GM19035 (cell line): Measurements from ENCODE around the gene CDO1.
"Not testable (repeated sequence)": the region's sequence is repeated elsewhere in the genome, so short reads cannot be mapped to it uniquely, and the experiment has no call there.

Source experiments
- ATAC-seq: cut with Tn5 transposase; IDR thresholded peaks from one replicate; pipeline ENCODE4 v1.9.1; 2021; ENCODE audit not compliant: unreplicated experiment

The CDO1 gene

DNA sequence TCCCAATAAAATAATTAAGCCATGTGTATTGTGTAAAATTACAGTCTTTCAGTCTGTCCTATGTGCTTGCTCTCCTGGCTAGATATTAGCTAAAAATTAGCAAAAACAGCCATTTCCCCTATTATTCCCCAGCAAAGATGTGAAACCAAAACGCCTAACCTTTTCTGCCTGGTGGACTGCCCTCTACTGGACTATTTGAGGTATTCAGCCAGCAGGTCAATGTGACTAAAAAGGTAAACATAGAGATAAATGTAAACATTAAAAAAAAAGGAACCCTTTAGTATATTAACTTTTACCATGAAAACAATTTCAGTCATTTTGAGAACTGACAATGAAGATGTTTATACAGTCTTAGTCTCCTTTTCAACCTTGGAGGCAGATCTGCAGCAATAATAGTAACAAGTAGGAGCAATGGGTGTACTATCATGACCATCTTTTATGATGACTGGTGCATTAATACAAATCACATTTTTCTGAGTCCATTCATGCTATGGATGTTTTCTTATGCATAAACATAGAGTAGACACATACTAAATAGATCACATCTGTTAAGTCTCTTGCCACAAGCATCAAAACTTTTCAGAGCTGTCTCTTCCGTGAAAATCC, 14.8 kb upstream of the CDO1 start:
- ATAC-seq: peak; percentile 76

DNA sequence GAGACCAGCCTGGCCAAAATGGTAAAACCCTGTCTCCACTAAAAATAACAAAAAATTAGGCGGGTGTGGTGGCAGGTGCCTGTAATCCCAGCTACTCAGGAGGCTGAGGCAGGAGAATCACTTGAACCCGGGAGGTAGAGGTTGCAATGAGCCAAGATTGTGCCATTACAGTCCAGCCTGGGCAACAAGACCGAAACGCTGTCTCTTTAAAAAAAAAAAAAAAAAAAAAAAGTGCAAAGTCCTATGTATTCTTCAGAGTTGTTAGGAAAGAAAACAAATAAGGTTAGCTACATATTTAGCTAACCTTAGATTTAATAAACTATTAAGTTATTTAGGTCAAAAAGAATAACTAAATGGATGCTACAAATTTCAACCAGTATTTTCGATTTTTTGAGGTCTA, 13.5 kb upstream of the CDO1 start:
- ATAC-seq: no peak

DNA sequence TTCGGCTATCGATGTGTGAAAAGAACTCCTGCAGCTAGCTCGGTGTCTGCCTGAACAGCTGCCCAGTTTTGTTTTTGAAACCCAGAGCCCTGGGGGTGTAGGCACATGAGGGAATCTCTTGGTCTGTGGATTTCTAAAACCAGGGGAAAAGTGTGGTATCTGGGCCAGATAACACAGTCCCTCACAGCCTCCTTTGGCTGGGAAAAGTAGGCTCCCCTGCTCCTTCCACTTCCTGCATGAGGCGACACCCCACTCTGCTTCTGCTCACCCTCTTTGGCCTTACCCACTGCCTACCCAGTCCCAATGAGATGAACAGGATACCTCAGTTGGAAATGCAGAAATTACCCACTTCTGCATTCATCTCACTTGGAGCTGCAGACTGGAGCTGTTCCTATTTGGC, 9.5 kb upstream of the CDO1 start:
- no peak for ATAC-seq

DNA sequence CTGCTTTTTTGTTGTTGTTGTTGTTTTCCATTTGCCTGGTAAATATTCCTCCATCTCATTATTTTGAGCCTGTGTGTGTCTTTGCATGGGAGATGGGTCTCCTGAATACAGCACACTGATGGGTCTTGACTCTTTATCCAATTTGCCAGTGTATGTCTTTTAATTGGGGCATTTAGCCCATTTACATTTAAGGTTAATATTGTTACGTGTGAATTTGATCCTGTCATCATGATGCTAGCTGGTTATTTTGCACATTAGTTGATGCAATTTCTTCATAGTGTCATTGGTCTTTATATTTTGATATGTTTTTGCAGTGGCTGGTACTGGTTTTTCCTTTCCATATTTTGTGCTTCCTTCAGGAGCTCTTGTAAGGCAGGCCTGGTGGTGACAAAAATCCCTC, 8.5 kb upstream of the CDO1 start:
- ATAC-seq: not testable (repeated sequence)

DNA sequence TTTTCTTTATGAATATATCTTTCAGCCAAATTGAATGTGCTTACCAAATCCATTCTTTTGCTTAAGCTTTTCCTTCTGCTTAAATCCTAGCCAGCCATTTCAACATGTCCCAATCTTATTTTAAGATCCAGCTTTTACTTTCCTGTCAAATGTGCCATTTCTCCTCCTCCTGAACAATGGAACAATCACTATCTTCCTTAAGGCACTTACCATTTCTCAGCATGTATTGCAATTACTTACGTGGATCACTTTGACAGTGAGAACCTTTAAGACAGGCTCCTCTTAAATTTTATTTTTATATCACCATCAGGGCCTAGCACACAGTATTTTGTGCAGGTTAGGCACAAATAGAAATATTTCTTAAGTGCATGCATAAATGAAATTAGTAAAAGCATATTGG, 4.4 kb upstream of the CDO1 start:
- no peak for ATAC-seq

DNA sequence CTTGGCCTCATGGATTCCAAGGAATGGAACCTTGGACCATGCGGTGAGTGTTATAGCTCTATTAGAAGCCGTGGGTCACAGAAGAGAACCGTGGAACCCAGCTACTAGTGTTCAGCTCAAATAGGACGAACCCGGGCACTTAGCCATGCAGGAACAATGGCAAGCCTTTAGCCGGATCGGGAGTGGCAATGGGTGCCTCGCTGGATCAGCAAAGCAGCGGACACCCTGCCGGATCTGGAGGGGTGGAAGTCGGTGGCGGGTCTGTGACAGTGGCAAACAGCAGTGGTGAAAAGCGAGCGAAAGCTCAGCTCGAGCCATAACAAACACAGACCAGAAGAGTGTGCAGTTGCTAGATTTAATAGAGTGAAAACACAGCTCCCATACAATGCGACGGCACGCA, 2.4 kb upstream of the CDO1 start:
- ATAC-seq: no peak

DNA sequence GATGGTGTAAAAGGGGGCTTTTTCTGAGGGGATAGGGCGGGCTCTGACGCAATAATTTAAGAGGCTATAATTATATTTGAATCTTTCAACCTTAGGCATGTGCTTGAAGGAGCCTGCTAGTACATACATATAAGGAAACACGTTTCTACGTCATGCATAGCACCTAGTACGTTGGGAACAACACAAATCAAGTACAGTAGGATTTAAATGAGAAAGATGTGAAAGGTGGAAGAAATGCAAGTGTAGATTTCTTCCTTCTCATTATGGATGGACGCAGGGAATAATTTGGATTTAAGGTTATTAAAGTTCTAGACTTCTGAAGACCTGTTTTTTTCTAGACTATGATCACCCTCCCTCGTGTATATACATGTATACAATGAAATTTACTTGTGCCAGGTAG, 927 bp upstream of the CDO1 start:
- no peak for ATAC-seq

DNA sequence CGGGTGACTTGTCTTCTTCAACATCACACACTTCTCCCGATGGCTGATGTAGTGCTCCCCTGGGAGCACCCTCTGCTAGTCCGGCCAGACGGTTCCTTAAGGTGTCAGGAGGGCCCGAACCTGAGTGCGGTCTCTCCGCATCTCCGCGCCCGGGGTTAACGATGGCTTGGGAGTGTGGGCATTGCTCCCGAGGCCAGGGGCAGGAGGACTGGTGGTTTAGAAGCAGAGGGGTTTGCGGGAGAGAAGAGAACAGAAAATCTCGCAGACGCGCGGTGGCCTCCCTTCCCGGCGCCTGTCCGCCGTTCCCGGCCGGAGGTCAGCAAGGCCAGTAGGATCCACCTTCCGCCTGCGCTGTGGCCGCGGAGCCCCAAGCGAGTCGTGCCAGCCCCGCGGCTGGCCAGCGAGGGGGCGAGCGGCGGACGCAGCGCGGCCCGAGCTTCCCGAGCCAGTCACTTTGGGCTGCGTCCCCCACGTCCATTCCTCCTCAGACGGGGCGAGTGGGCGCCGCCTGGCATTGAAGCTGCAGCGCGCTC, 700 bp downstream of the CDO1 start:
- no peak for ATAC-seq

DNA sequence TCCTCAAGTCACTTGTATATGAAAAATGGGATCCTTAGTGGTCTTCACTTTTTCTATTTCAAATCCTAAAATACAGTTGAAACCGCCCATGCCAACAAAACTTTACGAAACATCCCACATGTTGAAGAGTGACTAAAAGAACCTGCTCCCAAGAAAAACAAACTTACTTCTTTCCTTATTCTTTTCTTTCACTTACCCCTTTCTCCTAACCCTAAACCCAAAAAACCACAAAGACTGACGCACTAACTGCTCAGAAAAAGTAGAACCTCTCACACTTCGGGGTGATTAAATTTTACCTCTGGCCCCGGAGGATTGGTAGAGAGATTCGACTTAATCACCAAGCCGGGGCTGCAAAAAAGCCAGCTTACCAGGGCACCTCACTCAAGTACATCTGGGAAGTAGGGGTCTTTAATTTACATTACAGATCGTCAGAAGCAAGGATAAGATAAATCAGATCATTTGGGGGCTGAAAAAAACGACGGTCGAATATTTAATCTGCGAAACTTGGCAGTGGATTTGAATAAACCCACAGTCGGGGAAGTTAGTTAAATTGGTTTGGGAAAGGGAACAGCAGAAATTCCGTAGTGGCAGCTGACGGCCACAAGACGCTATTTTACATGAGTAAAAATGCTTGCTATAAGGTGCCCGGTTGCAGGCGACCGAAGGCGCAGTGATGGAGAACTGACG, 1.3 kb downstream of the CDO1 start:
- ATAC-seq: no peak

DNA sequence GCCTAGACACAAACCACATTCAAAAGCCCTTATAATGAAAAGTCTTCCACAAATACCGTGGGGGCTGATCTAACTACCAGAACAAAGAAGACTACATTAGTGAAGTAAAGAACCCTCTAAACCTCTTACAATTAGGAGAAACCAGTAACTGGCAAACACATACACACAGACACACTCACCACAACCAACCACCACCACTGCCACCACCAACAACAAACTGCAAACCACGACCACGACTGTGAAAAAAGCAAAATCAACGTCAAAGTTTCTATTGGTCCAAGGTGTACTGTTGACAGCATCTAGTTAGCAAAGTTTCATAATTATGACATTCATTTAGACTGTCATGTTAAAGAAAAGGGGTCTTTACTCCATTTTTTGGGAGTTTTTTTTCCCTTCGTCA, 2.7 kb downstream of the CDO1 start:
- ATAC-seq: no peak

DNA sequence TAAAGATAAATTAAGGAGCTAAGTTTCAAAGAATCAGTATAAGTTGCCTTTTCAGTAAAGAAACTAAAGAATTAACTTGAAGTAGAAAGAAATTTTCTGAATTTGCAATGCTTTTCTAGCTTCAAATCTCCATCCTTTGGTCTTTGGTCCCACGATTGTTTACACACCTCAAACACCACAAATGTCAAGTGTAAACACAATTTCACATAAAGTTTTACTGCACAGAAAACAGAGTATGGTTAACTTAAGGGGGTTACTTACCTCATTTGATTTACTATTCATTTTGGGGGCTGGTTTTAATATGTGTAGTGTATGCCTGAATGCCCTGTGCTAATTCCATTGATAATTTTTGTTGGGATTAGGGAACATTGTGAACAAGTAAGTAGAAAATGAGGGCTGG, 4.1 kb downstream of the CDO1 start:
- ATAC-seq: no peak

DNA sequence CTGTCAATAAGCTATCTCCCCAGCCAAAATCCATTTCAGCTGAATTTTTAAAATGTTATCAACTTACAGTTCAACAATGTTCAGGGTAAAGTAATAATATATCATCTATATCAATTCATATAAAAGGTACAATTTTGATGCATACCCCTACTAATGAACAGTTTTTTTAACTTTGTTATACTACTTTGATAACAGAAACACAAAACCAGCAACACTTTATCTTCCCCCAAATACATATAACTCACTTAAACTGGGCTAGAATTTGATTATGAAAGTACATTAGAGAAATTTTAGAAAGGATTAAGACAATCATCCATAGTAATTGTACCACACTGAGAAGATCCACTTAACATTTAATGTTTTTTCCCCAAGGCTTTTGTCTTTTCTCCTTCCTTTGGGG, 5.1 kb downstream of the CDO1 start:
- ATAC-seq: no peak

DNA sequence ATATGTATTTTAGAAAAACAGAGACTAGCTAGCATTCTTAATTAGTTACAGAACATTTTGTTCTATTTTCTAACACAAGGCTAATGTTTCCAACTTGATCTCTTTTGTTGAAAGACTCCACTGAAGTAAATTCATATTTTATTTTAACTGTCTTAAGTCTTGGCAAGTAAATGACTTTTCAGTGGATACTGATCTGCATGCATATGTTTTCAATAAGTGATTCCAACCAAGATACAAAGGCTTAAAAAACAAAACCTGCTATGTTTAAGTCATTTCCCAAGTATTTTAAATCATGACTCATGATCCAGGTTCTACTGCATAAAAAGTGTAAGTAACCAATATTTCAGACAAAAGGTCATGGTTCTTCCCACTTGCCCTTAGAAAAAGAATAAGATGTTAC, 5.7 kb downstream of the CDO1 start:
- no peak for ATAC-seq

DNA sequence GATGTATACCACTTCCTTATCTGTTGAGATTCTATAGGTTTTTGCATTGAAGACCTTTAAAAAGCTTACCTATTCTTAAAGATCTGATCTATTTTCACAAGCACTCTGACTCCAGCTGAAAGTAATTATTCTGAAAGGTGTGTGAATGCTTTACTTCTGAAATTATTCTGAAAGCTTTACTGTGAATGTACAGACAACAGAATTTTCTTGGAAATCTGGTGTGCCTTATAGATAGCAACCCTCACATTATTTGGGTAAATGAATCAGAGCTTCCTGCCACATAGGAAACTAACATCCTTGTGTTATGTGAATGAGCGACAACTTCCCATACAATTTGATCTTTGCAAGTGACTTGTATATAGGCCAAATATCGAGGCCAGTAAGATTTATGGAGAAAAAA, 6.5 kb downstream of the CDO1 start:
- no peak for ATAC-seq

DNA sequence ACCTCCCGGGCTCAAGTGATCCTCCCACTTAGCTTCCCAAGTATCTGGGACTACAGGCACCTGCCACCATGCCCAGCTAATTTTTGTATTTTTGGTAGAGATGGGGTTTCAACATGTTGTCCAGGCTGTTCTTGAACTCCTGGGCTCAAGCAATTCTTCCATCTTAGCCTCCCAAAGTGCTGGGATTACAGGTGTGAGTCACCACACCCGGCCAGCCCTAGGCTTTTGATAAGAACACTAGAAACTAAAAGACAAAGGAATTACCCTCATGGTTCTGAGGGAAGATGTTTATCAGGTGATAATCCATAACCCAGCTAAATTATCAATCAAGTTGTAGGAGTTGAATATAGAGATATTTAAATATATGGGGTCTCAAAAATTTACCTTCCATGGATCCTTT, 8.4 kb downstream of the CDO1 start:
- ATAC-seq: not testable (repeated sequence)

DNA sequence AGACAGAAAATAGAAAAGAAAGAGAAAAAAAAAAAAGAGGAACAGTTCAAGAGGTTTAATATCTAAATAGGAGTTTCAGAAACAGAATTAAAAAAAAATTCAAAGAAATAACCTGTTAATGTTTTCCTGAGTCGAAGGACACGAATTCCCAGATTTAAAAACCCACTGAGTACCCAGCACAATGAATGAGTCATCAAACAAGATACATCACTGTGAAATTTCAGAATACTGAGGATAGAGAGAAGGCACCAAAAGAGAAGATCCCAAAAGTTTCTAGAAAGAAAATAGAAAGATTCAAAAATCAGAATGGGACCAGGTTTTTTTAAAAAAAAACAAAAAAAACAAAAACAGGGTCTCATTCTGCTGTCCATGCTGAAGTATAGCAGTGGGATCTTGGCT, 8.8 kb downstream of the CDO1 start:
- ATAC-seq: no peak

DNA sequence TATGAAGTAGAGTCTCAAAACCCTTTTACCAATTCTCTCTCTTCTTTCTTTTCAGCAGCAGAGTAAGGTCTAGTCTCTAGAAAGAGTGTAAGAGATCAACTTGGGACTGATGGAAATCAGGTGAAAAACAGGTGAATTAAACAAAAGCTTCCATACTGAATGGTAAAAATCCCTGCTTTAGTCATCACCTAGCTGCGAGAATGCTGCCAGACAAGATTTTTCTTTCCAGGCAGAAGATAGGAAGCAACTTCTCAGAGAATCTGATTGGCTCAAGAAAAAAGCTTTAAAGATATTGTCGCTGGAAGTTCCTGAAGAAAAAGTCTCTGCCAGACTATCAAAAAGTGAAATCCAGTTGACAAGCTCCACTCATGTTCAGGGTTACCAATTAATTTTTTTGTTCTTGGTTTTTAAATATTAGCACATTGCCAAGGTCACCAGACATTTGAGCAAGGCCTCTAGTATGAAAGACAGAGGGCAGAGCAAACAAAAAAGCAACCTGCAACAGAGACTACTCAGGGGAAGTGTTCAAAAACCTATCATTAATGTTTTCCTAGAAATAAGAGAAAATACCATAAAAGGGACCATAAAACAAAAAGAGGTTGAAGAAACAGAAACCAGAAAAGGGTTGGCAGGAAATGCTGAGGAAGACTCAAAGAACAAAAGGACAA, 9.3 kb downstream of the CDO1 start:
- ATAC-seq: no peak

DNA sequence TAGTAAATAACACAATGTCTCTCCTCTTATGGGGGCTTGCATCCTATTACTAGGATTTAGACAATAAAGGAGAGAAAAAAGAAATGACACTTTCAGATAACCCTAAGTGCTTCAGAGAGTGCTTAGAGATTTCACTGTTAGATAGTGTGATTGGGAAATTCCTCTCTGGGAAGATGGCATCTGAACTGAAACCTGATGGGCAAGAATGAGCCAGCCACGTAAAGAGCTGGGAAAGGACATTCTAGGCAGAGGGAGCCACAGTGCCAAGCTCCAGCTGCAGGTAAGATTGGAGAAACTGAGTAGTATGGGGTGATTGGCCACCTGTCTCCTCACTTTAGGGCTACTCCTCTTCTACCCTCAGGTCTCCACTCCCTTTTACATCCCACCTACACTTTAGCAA, 14.5 kb downstream of the CDO1 start:
- ATAC-seq: no peak

DNA sequence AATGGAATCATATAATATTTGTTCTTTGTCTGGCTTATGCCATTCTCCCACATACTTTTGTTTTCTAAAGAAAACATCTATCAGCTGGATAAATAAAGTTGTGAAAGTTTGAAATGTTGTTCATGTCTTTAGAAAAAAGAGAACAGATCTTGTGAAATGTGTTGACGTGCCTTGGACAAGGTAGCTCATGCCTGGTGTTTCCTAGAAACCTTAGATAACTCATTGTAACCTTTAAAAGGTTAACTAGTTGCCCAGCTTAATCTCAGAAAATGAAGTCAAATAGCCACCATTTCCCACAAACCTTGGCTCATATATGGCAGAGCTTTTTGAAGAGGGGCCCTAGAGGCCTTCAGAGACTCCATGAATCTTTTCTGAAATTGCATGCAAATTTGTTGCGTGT, 15.3 kb downstream of the CDO1 start:
- ATAC-seq: no peak

DNA sequence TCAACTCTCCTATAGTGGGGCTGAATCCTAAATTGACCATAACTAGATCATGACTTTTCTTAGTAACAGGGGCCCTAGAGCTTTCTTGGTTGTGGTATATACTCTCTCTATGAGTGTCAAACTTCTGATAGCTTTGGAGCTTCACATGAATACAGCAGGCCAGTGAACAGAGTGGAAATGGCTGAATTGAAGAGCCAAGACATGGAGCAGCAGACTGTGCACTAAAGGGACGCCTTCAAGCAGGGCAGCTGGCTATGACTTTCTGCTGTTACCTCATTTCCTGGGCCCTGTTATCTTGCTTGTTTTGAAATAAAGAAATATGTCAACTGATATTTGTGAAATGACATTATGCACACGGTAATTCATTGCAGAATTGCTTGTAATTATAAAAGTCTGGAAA, 16.4 kb downstream of the CDO1 start:
- ATAC-seq: no peak

DNA sequence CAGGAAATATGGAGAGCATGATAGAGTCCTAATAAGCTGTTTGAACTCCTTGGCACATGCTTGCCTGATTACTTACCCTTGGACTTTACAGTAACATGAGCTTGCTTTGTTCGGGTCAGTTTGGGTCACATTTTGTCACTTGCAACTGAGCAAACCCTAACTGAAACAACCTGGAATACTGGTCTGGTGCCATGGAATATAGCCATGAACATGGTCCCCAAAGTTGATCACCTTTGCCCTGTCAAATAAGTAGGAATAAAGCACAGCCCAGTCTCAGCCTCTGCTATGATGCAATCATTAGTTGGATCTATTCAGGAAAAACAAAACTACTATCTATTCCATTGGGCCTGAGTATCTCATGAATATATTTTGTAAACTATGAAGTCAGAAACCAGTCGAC, 18.2 kb downstream of the CDO1 start:
- ATAC-seq: no peak

DNA sequence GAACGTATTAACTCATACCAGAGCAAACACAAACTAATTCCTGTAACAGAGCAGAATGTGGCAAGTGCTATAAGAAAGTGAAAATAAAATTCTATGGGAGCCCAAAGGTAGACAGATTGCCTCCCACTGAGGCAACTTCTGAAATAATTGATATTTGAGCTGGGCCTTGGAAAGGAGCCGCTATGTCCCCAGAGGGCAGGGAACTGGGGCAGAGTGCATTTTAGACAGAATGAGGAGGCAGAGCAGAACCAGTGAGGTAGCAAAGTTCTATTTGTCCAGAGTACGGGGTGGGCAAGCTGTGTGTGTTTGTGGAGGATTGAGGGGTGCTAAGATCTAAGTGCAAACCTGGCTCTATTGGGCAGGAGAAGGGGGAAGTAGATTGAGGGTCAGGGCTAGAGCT, 19.8 kb downstream of the CDO1 start:
- ATAC-seq: no peak
